Hematopoietic multipotent progenitor cell treated with erythropoietin and hydrocortisone succinate and interleukin-3 and kit ligand, for 15 days (in vitro differentiated cells): ENCODE measurements around the gene TSPAN18.

Experiments
- DNase-seq: peaks from one replicate; pipeline ENCODE4 v3.0.0-alpha.2; 2015; ENCODE audit warnings: low spot score

The TSPAN18 gene

DNA sequence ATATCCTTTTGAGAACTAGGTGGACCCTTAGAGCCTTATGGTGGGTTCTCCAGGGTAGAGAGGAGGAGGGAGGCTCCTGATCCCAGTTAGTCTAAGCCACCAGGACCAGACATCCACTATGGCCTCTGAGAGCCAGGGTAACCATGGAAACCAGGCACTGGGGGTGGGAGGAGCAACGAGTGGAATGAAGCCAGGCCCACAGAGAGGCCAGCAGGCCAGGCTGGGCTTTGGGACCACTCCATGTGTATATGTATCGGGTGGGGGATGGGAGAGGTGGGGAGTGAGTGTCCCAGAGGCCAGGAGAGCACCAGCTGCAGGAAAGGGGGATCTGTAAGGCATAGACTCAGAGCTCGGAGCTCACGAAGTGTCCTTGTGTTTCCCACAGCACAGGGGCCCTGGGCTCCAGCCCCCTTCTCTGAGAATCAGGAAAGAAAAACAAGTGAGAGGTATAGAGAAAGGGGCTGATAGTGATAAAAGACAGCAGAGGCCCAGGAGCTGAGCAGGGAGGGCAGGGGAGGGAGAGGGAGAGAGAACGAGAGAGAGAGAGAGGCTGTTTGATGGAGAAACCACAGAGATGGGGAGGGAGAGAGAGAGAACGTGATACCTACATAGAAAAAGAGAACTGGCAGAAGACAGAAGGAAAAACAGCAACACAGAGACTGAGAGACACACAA is 15.5 kb upstream of the TSPAN18 start:
- DNase-seq = no peak

DNA sequence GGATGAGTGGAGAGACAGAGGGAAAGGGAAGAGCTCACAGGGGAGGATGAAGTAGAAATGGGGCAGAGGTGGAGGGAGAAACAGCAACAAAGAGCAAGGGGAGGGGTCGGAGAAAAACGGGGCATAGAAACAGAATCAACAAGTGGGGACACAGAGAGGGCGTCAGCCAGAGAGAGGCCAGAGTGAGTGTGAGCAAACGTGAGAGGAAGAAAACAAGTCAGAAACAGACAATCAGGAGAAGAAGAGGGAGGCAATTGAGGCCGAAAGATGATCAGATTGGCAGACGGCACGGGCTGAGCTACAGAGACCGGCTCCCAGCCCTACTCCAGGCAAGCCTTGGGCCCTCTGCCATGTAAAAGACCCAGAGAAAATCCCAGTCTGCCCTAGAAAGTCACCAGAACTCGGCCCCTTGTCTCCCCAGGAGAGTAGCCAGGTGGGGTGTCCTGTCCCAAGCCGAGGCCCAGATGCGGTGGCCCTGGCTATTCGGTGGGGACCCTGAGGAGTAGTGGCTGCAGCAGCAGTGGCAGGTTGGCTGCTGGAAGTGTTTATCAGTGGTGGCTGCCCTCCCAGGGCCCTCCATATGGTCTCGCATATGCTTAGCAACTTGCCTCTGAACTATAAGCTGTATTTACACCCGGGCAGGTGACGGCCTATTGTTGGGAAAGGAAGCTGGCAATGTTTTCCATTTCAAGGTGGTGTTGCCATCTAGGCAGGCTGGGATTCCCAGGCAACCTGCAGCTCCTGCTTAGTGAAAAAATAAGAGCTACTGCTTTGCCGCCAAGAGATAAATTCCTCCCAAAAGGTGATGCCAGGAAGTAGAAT is 14.8 kb upstream of the TSPAN18 start:
- no peak for DNase-seq

DNA sequence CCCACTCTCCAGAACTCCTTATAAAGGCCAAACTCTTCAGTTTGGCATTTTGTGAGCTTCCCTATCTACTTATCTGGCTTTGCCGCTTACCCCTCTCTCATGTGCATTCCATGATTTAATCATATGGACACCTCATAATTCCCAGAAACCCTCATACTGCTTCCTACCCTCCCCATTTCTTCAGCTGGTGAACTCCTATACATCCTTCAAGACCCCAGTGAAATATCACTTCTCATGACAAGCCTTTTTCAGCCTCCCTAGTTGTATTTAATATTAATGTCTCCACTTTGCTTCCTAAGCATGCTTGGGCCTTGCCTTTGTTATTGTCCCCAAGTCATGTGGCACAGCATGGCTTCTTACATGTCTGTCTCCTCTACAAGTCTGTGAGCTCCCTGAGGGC is 13.7 kb upstream of the TSPAN18 start:
- DNase-seq = no peak

DNA sequence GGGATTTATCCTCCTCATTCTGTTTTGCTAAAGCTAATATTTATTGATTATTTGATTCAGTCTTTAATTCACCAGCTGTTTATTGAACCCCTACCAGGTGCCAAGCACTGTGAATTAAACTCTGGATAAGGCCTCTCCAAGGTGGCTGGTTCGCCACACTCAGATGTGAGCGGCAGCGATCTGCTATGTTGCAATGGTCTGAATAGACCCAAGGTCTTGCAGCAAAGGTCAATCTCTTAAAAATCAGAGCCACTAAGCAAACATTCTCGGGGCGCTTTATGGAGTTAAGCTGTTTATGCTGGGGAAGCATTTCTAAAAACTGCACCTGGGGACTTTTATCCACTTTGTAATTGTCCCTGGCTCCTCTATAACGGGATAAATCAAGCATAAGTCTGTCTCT is 10.5 kb upstream of the TSPAN18 start:
- DNase-seq = no peak

- DNase-seq = no peak
Measured at GRCh38 chr11:44718057-44718456, 8.7 kb upstream of the TSPAN18 start.

DNA sequence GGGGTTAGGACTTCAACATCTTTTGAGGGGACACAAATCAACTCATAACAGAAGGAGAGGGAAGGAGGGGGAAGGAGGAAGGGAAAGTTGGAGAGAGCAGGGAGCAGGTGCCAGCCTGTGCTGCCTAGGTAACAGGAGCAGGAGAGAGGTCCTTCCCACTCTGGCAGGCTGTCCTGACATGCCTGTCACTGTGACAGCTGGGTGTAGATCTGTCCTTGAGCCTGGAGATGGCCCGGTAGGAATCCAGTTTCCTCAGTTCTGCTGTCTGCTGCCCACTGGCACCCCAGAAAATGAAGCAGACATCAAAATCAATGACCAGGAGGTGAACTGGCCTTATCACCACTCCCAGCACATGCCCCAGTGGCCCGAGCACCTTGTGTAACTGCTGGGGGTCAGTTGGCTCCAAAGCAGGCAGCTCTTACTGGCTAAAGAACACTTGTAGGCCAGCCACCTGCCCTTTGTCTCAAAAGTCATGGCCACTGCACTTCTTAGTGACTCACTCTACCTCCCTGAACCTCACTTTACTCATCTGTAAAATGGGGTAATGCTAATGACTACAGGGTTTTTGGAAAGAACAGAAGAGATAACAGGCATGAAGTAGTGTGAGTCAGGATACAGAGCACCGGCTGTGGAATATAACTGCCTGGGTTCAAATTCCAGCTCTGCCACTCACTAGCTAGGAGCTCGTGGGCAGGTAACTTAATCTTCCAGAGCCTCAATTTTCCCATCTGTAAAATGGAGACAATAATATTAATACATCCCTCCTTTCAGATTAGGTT is 8.0 kb upstream of the TSPAN18 start:
- DNase-seq = no peak

- DNase-seq = no peak
Measured at GRCh38 chr11:44725016-44725685, 1.6 kb upstream of the TSPAN18 start.

GRCh38 chr11:44725757-44726282 is 942 bp upstream of the TSPAN18 start:
- no peak for DNase-seq

GRCh38 chr11:44727114-44727372 is 281 bp downstream of the TSPAN18 start:
- no peak for DNase-seq

DNA sequence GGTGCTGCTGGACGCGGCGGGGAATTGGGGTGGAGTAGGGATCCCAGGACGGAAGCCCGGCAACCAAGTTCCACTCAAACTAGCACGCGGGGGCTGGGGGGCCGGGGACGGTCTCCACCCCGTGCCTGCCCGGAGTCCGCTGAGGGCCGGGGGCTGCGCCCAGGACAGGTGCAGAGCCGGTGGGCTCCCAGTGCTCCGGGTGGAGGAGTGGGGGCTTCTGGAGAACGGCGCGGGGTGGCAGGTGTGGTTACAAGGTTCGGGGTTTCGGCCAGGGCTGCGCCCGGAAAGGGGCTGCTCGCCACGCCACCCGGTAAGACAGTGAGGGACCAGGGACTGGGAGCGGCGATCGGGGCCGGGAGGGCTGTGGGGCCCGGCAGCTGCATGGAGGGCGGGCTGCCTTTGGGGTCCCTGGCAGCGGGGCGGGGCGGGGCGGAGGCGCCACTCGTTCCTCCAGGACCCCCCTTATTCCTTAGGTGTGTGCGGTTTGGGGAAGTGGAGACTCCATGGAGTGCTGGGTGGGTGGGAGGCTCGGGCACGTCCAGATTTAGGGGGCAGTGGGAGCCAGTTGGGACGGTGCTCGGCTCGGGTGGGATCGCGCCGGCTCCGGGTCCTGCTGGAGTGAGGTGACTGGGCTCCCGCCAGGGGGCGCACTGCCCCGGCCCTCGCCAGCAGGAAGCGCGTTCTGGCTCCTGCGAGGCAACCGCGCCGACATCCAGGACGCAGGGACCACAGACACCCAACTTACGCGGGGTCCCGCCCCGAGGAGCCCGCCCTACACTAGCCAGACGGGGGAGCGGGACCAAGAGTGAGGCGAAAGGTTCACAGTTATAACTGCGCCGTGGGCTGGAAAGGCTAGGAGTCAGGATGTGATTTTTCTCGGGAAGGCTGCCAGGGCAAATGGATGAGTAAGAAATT is 868 bp downstream of the TSPAN18 start:
- peak; percentile 67 for DNase-seq

- DNase-seq = no peak
Measured at GRCh38 chr11:44728491-44728910, 1.7 kb downstream of the TSPAN18 start.

GRCh38 chr11:44729063-44729462 is 2.3 kb downstream of the TSPAN18 start:
- DNase-seq = no peak

DNA sequence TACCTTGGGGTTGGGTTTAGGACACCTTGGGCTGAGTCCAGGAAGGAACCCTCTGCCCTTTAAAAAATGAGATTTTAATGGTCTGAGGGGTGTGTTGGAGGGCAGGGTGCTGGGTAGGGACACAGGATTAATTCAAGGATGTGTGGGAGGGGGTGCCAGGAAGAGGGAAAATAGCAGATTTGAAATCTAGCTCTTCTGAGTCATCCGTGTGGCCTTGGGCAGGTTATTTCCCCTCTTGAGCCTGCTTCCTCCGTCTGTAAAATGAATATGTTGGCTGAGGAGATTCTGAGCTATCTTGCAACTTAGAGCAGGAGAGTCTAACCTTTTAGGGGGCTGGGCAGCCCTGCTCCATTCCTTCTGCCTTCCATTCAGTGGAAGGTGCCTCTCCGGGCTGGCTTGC is 3.0 kb downstream of the TSPAN18 start:
- DNase-seq = no peak

DNA sequence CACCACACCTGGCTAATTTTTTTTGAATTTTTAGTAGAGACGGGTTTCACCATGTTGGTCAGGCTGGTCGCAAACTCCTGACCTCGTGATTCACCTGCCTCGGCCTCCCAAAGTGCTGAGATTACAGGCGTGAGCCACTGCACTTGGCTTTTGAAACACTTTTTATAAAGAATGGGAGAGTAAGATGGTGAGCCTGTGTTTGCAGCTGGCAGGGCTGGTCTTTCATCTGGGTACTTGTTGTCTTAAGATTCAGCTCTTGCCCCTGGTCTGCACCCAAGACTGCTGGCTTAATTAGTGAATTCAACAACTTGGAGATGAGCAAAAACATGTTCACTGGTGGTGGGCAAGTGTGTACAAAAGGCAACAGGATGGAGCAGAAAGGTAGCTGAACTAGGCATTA is 4.0 kb downstream of the TSPAN18 start:
- DNase-seq = no peak

- no peak for DNase-seq
Measured at GRCh38 chr11:44731685-44732430, 5.1 kb downstream of the TSPAN18 start.

- no peak for DNase-seq
Measured at GRCh38 chr11:44732564-44732963, 5.8 kb downstream of the TSPAN18 start.

- DNase-seq = no peak
Measured at GRCh38 chr11:44733877-44734276, 7.1 kb downstream of the TSPAN18 start.

DNA sequence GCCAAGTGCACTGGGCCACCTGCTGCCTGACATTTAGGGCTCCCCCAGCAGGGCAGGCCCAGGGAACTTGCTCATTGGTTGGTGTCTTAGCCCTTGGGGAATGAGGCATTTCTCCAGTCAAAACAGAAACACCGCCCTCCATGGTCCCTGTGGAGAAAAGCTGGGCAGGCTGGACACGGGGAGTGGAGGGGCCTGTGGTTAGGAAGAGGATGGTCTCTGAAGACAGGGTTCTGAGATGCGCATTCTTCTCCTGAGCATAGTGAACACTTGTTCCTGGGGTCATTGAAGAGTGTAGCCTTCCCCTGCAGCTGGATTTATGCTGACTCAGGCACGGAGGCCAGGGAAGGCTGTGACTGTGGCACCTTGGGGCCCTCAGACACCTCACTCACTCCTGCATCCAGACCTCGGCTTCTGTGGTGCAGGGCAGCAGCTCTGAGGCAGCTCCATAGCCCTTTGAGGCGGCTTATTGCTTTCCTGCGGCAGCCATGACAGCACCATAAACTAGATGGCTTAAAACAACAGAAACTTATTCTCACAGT is 8.2 kb downstream of the TSPAN18 start:
- no peak for DNase-seq

DNA sequence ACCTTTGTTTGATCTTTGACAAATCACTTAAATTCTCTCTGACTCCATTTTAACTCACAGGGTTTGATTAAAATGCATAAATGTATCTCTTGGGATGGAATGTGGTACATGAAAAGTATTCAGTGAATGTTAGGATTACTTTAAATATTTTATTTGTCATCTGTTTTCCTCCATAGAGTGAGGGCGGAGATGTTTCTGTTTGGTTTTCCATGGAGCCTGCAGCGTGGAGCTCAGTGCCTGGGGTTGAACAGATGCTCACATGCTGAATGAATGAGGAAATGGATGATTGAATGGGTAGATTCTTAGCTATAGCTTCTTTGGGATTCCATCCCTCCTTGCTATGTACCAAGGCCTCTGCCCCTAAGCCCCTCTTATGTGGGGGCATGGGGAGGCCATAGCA is 10.0 kb downstream of the TSPAN18 start:
- no peak for DNase-seq
